ENCODE results near the gene MCFD2.
A peak's percentile ranks its signal among the peaks of the same experiment; 100 is the strongest.

DNA sequence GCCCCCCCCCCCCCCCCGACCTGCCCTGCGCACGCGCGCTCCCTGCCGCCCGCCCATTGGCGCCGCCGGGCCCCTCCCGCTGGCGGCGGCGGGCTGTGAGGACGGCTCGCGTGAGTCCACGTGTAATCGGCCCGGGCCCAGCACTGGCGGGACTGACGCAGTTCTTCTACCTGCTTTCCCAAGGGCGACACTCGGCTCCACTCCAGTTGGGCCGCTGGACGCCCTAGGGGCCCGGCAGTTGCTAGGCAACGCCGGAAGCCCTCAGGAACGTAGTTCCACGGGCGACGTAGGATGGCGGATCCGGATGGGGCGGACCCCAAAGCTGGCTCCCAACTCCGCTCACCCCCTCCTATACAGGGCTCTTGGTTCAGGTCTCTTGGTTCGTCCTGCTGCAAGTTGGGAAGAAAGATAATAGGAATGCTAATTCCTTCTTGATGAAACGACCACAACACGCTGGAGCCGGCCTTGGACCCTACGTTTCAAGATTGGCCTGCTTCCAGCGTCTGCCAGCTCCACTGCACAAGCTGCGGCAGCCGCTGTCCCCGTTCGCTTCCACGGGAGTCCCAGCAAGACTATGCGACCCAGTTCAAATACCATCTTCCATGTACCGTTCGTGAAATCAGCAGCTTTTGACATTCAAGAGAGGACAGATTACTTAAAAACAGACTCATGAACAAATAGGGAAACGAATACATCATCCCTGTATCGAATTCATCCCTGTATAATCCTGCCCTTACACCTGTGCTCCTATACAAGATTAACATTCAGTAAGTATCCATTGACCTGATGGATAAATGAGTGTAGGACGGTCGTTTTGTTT lies 415 bp upstream of the MCFD2 start:
- TF ChIP-seq, protein P1, sequence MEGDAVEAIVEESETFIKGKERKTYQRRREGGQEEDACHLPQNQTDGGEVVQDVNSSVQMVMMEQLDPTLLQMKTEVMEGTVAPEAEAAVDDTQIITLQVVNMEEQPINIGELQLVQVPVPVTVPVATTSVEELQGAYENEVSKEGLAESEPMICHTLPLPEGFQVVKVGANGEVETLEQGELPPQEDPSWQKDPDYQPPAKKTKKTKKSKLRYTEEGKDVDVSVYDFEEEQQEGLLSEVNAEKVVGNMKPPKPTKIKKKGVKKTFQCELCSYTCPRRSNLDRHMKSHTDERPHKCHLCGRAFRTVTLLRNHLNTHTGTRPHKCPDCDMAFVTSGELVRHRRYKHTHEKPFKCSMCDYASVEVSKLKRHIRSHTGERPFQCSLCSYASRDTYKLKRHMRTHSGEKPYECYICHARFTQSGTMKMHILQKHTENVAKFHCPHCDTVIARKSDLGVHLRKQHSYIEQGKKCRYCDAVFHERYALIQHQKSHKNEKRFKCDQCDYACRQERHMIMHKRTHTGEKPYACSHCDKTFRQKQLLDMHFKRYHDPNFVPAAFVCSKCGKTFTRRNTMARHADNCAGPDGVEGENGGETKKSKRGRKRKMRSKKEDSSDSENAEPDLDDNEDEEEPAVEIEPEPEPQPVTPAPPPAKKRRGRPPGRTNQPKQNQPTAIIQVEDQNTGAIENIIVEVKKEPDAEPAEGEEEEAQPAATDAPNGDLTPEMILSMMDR (IDR thresholded peaks at IDR 0.05), result no peak
- TF ChIP-seq POLR2AphosphoS5 (IDR thresholded peaks at IDR 0.05), result peak; percentile 80 to 93
- TF ChIP-seq POLR2A (IDR thresholded peaks at IDR 0.05; ENCODE audit: low read depth), result no peak
- no peak for TF ChIP-seq EP300 (IDR thresholded peaks at IDR 0.05)
